HepG2 (cell line): Measurements from ENCODE around the gene SLC29A2. TPM values are rescaled to one million over a fixed set of nuclear protein-coding genes. Genes with fewer than 3 reads are reported as not detected.

ENCODE experiments used
- ATAC-seq: fragments of 200-7000 bp; cut with Tn5 transposase; 3 replicates; pipeline ENCODE4 v1.9.1; 2020; ENCODE audit warnings: mild to moderate bottlenecking, moderate library complexity
- BruUV-seq: library from RNA; stranded (reverse); fragments of 400-500 nt; replicated peaks from 2 replicates; lab custom pipeline; 2021; lab: Mats Ljungman, UMichigan
- CTCF ChIA-PET: fragments of 300-600 bp; formaldehyde crosslinking; extraction: SDS; loops from one replicate; lab custom pipeline; 2021; ENCODE audit warnings: low total read pairs, inconsistent platforms, low intra/inter-chr PET ratio; lab: Yijun Ruan, JAX
- POLR2A ChIA-PET: fragments of 350-600 bp; sonication (Branson Sonifier 250); formaldehyde crosslinking; loops from one replicate; lab custom pipeline; 2020; ENCODE audit warnings: antibody characterized with exemption, inconsistent platforms; lab: Yijun Ruan, JAX
- DNase-seq: peaks from one replicate; pipeline ENCODE4 v3.0.0-alpha.2; 2015; ENCODE audit warnings: low spot score
- FAIRE-seq: peaks from 3 replicates; lab custom pipeline; 2011; peaks lifted over from hg19 to GRCh38; lab: Jason Lieb, UNC
- H2AFZ ChIP-seq: one replicate; pipeline ENCODE4 v1.6.1; 2011; ENCODE audit warnings: low read length, inconsistent platforms
- H3K27ac ChIP-seq: fragments of 300-600 bp; 3 replicates; pipeline ENCODE4 v1.8.0; 2011; ENCODE audit warnings: mixed run types, mild to moderate bottlenecking, mixed read lengths, low read length, inconsistent platforms; ENCODE audit not compliant: insufficient read depth; ENCODE audit errors: extremely low read length
- H3K27me3 ChIP-seq, 2 experiments: fragments of 200-600 bp in 1 of 2; 2 replicates in 1 of 2; 3 replicates in 1 of 2; pipeline versions ENCODE4 v1.6.0 to v1.8.0; 2011; ENCODE audit warnings: low read length in 2 of 2, mild to moderate bottlenecking in 2 of 2, moderate library complexity in 2 of 2, inconsistent platforms in 1 of 2; ENCODE audit not compliant: insufficient read depth in 2 of 2, control insufficient read depth in 1 of 2
- H3K36me3 ChIP-seq, 2 experiments: fragments of 200-600 bp in 1 of 2; replicated peaks in 1 of 2; 2 replicates in 1 of 2; 3 replicates in 1 of 2; pipeline versions ENCODE4 v1.5.1 to v1.8.0; 2011; ENCODE audit warnings: low read length in 2 of 2, inconsistent platforms in 1 of 2; ENCODE audit not compliant: insufficient read depth in 2 of 2, control insufficient read depth in 1 of 2
- H3K4me1 ChIP-seq: 2 replicates; pipeline ENCODE4 v1.5.1; 2012; ENCODE audit warnings: low read length, inconsistent platforms; ENCODE audit not compliant: insufficient read depth
- H3K4me2 ChIP-seq: 2 replicates; pipeline ENCODE4 v1.6.0; 2011; ENCODE audit warnings: low read depth, low read length, inconsistent platforms
- H3K4me3 ChIP-seq, 3 experiments: fragments of 200-600 bp in 1 of 3; sonication (generic), shearing (Covaris generic) in 1 of 3; replicated peaks in 1 of 3; 2 replicates each; pipeline ENCODE4 v1.5.1; 2011 to 2016; ENCODE audit warnings: low read length in 3 of 3, inconsistent platforms in 2 of 3, low read depth in 2 of 3, mild to moderate bottlenecking in 2 of 3, control low read depth in 1 of 3, mixed read lengths in 1 of 3; ENCODE audit not compliant: insufficient read depth in 1 of 3
- H3K79me2 ChIP-seq: one replicate; pipeline ENCODE4 v1.6.1; 2011; ENCODE audit warnings: low read length, inconsistent platforms; ENCODE audit not compliant: insufficient read depth
- H3K9ac ChIP-seq: 2 replicates; pipeline ENCODE4 v1.6.0; 2011; ENCODE audit warnings: mild to moderate bottlenecking, low read depth, low read length, inconsistent platforms; ENCODE audit not compliant: insufficient read depth
- H3K9me3 ChIP-seq: 2 replicates; pipeline ENCODE4 v1.5.1; 2012; ENCODE audit warnings: mild to moderate bottlenecking, low read length
- H4K20me1 ChIP-seq: 2 replicates; pipeline ENCODE4 v1.6.0; 2011; ENCODE audit warnings: inconsistent platforms, mild to moderate bottlenecking, low read length, moderate library complexity; ENCODE audit not compliant: insufficient read depth
- CHCHD3 ChIP-seq: sonication (generic); formaldehyde crosslinking; IDR thresholded peaks from 2 replicates; pipeline ENCODE4 v1.8.0; 2022; ENCODE audit warnings: mild to moderate bottlenecking, missing genetic modification reagents, moderate library complexity
- DR1 ChIP-seq: sonication (generic); formaldehyde crosslinking; IDR thresholded peaks from 2 replicates; pipeline ENCODE4 v1.8.0; 2021; ENCODE audit warnings: mild to moderate bottlenecking, missing genetic modification reagents, inconsistent platforms
- EED ChIP-seq: sonication (generic); formaldehyde crosslinking; IDR thresholded peaks from 2 replicates; pipeline ENCODE4 v1.5.0; 2020; ENCODE audit warnings: mild to moderate bottlenecking, missing genetic modification reagents
- ELF1 ChIP-seq: sonication (generic); formaldehyde crosslinking; IDR thresholded peaks from 2 replicates; pipeline ENCODE4 v1.4.0; 2020; ENCODE audit warnings: missing genetic modification reagents
- HDAC2 ChIP-seq: sonication (generic); formaldehyde crosslinking; IDR thresholded peaks from 2 replicates; pipeline ENCODE4 v1.4.0; 2020; ENCODE audit warnings: missing genetic modification reagents
- MXI1 ChIP-seq: IDR thresholded peaks from 3 replicates; pipeline ENCODE4 v1.6.1; 2012; ENCODE audit warnings: low read depth, low read length, inconsistent platforms, borderline replicate concordance
- SAFB2 ChIP-seq: sonication (generic); formaldehyde crosslinking; IDR thresholded peaks from 2 replicates; pipeline ENCODE4 v1.5.1; 2020; ENCODE audit warnings: missing genetic modification reagents, low read depth, mild to moderate bottlenecking, borderline replicate concordance
- SP5 ChIP-seq: IDR thresholded peaks from 2 replicates; pipeline ENCODE4 v1.6.1; 2016; ENCODE audit warnings: low read depth, borderline replicate concordance
- U2AF1 ChIP-seq: fragments of 200-400 bp; formaldehyde crosslinking; optimal IDR thresholded peaks from 2 replicates; pipeline ENCODE3; 2017; ENCODE audit warnings: mild to moderate bottlenecking, low read depth, low read length
- XRCC5 ChIP-seq: fragments of 200-400 bp; formaldehyde crosslinking; optimal IDR thresholded peaks from 2 replicates; pipeline ENCODE3; 2017; ENCODE audit warnings: mild to moderate bottlenecking, low read length
- ZBTB1 ChIP-seq: sonication (generic); formaldehyde crosslinking; IDR thresholded peaks from 2 replicates; pipeline ENCODE4 v1.4.0; 2020; ENCODE audit warnings: missing genetic modification reagents, borderline replicate concordance
- ZNF280B ChIP-seq: sonication (generic); formaldehyde crosslinking; IDR thresholded peaks from 2 replicates; pipeline ENCODE4 v1.5.0; 2020; ENCODE audit warnings: missing genetic modification reagents, mild to moderate bottlenecking, borderline replicate concordance
- ZNF460 ChIP-seq: sonication (generic); formaldehyde crosslinking; IDR thresholded peaks from 2 replicates; pipeline ENCODE4 v1.5.1; 2020; ENCODE audit warnings: missing genetic modification reagents, mild to moderate bottlenecking, borderline replicate concordance
- ZNF598 ChIP-seq: sonication (generic); formaldehyde crosslinking; IDR thresholded peaks from 2 replicates; pipeline ENCODE4 v1.5.1; 2020; ENCODE audit warnings: mild to moderate bottlenecking, missing genetic modification reagents, borderline replicate concordance
- ZNF7 ChIP-seq: IDR thresholded peaks from 2 replicates; pipeline ENCODE4 v1.6.1; 2016; ENCODE audit warnings: missing biosample characterization, missing genetic modification reagents
- ZSCAN9 ChIP-seq: IDR thresholded peaks from 2 replicates; pipeline ENCODE4 v1.6.1; 2016; ENCODE audit warnings: borderline replicate concordance
- WGBS: methylation state at CpG from one replicate; pipeline ENCODE4 v1.1.6; 2017; ENCODE audit warnings: low lambda C conversion rate; 5-methylcytosine and 5-hydroxymethylcytosine counted together
- in situ Hi-C: cut with HindIII; loops from 2 replicates; pipeline ENCODE4 v1.10.0; 2017; ENCODE audit warnings: low pct_unique_long_range_greater_than_20kb; ENCODE audit not compliant: extremely low pct_ligation_motif_present
- intact Hi-C: fragments of 100-400 bp; cut with micrococcal nuclease; formaldehyde crosslinking; loops from one replicate; pipeline ENCODE4 v1.10.0; 2022; ENCODE audit not compliant: unreplicated experiment
- polyA plus RNA-seq, 8 experiments: library from polyadenylated mRNA; depleted of rRNA in 3 of 8; stranded (reverse) in 7 of 8; unstranded in 1 of 8; fragments of >200 nt; fragmentation: Illumina TruSeq in 4 of 8; extraction: Trizol in 4 of 8; gene quantifications; 2 replicates each; pipeline versions ENCODE4 v1.2.1 to v1.2.3, GENCODE V29; 2011 to 2016; ENCODE audit warnings: low read depth in 4 of 8, missing spikeins in 1 of 8, mixed read lengths in 1 of 8; ENCODE audit not compliant: insufficient read depth in 1 of 8
- total RNA-seq, 5 experiments: library from RNA; depleted of rRNA; stranded (reverse); fragments of >200 nt; fragmentation: Illumina TruSeq; extraction: Trizol; gene quantifications; 2 replicates each; pipeline ENCODE4 v1.2.3, GENCODE V29; 2016; ENCODE audit warnings: low read depth in 1 of 5
- TF ChIP-seq, protein P1 (sequence below): sonication (generic); formaldehyde crosslinking; IDR thresholded peaks from 2 replicates; pipeline ENCODE4 v1.5.0; 2020; ENCODE audit warnings: mild to moderate bottlenecking, low read depth, missing genetic modification reagents, borderline replicate concordance

The SLC29A2 gene
- total and polyA plus RNA-seq, 2 of the 13 experiments (the other 11 are each of a cell fraction or from before 2014, with no cell fraction given), result 0.63 to 0.66 TPM

DNA sequence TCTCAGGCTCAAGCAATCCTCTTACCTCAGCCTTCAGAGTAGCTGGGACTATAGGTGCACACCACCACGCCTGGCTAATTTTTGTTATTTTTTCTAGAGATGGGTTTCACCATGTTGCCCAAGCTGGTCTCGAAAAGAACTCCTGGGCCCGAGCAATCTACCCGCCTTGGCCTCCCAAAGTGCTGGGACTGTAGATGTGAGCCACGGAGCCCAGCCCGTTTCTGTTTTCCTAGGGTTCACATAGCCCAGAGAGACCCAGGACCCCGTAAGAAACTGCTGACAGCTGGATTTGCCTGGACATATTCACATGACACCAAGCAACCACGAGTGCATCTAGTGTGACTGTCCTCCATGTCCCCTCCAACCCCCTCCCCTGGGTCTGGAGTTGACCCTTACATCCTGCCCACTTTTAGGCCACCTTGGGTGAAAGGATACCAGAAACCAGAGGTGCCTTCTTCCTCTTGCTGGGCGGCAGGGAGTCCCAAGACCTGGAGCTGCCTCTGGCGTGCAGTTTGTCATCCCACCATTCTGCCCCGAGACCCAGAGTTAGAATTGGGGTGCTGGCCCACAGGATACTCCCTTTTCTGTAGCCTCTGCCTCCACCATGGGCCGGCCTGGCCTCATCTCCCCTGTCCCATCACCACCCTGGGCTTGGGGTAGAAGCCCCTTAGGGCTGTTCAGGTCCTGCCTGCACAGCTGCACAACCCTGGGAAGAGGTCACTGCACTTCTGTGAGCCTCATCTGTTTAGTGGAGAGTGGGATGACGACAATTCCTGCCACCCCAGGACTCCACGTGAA, 31.7 kb downstream of the SLC29A2 start:
- Histone ChIP-seq H3K9me3 (no peaks in the 10 kb centered on the region), H3K4me2 (no peak overlapping the region), H3K36me3 (peaks cover 19 to 29% of the 10 kb centered on the region in 2 experiments; a peak in 4 of 5 replicates), H3K4me3 (no peak overlapping the region), H2AFZ (no peak overlapping the region), H3K79me2 (peaks cover 18% of the 10 kb centered on the region), H3K27ac (no peak overlapping the region), H3K27me3 (no peaks in the 10 kb centered on the region; a peak in 1 of 5 replicates), H4K20me1 (no peaks in the 10 kb centered on the region), H3K9ac (no peak overlapping the region), H3K4me1 (peaks cover 32% of the 10 kb centered on the region)
- TF ChIP-seq ZNF460 (CRISPR knock-in tag), result no peak
- no peak for TF ChIP-seq ZBTB1 (CRISPR knock-in tag)
- no peak for TF ChIP-seq CHCHD3 (CRISPR knock-in tag)
- TF ChIP-seq ZNF7 (CRISPR knock-in tag), result no peak
- TF ChIP-seq SP5, result no peak
- no peak for TF ChIP-seq ELF1
- BruUV-seq, result no TSS peak
- 85% methylated on average over 9 of the region's 14 CpGs for WGBS
- no peak for ATAC-seq
- POLR2A ChIA-PET, result interaction anchor here (1.3 kb wide), 1 partner anchor 51 kb away, joined by 3 read pairs; the partner anchor contains the start of gene YIF1A
- no peak for FAIRE-seq
- in situ Hi-C loops, result no loop called here
- CTCF ChIA-PET, result no interaction called here
- no peak for DNase-seq
- intact Hi-C loops, result no loop called here

DNA sequence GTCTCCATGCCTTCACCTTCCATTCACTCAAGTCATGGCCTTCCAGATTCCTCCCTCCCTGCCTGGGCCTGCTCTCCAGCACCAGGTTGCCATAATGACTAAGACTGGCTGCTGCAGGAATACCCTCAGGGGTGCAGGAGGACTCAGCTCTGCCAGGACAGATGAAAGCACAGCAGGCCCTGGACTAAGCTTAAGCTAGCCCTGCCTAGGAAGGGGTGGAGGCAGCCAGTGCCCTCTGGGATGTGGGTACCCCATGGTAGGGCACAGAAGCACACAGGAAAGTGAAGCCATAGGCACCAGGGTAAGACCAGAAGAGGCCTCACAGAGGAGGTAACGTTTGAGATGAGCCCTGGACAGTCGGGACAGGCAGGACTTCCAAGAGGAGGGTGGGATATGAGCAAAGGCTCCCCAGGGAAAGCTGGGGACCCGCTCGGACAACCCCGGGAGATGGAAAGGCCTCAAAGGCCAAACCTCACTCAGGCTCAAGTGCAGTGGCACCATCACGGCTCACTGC, 32.3 kb downstream of the SLC29A2 start:
- Histone ChIP-seq H3K9me3 (no peaks in the 10 kb centered on the region), H2AFZ (no peak overlapping the region), H3K4me1 (peaks cover 32% of the 10 kb centered on the region), H4K20me1 (no peaks in the 10 kb centered on the region), H3K79me2 (peaks cover 12% of the 10 kb centered on the region), H3K27ac (no peak overlapping the region), H3K27me3 (no peaks in the 10 kb centered on the region; a peak in 1 of 5 replicates), H3K36me3 (peaks cover 19 to 29% of the 10 kb centered on the region in 2 experiments; a peak in 4 of 5 replicates), H3K9ac (no peak overlapping the region), H3K4me2 (no peak overlapping the region), H3K4me3 (no peak overlapping the region)
- 89% methylated on average over 5 of the region's 6 CpGs for WGBS
- ChIA-PET CTCF (no interaction called here), POLR2A (interaction anchor here (1.3 kb wide), 1 partner anchor 50 kb away, joined by 3 read pairs; the partner anchor contains the start of gene YIF1A)
- intact Hi-C loops (no loop called here), in situ Hi-C loops (no loop called here)
- no peak for DNase-seq
- ATAC-seq, result no peak
- BruUV-seq, result no TSS peak
- TF ChIP-seq SAFB2 (CRISPR knock-in tag), result no peak
- TF ChIP-seq HDAC2 (CRISPR knock-in tag), result no peak
- TF ChIP-seq DR1 (CRISPR knock-in tag), result no peak
- no peak for TF ChIP-seq XRCC5
- TF ChIP-seq ZNF280B (CRISPR knock-in tag), result no peak
- no peak for TF ChIP-seq U2AF1
- no peak for TF ChIP-seq EED (CRISPR knock-in tag)
- TF ChIP-seq ZNF598 (CRISPR knock-in tag), result no peak
- no peak for TF ChIP-seq MXI1
- TF ChIP-seq, protein P1, sequence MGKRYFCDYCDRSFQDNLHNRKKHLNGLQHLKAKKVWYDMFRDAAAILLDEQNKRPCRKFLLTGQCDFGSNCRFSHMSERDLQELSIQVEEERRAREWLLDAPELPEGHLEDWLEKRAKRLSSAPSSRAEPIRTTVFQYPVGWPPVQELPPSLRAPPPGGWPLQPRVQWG (CRISPR knock-in tag), result no peak
- no peak for TF ChIP-seq ZSCAN9 (CRISPR knock-in tag)
- no peak for FAIRE-seq
